NCI-H2196 treated with DMSO at 0.1 percent for 48 hours (cell line): ENCODE measurements around the gene IFT52.

Experiments used
- DNase-seq: peaks from one replicate; lab custom pipeline; 2025; ENCODE audit not compliant: unreplicated experiment; lab: John Stamatoyannopoulos, UW

The IFT52 gene

GRCh38 chr20:43590392-43591303 is at the start of gene IFT52:
IFT52 (plus strand) TSS chr20:43590937; CDS start chr20:43594699, 3,762 bp downstream.
- DNase-seq: peak; percentile 91

DNA sequence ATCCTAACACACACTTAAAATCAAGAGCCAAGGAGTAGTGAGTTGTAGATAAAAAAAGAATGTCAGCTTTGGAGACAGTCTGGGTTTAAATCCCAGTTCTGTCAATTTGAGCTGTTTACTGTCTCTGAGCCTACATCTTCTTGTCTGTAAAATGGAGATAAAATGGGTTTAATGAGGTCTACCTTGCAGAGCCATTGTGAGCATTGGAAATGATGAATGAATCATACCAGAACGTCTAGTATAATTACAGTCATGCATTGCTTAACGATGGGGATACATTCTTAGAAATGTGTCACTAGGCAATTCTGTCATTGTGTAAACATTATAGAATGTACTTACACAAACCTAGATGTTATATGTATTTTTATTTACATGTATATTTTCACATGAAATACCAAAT is 49.5 kb upstream of the IFT52 start:
- DNase-seq: no peak

DNA sequence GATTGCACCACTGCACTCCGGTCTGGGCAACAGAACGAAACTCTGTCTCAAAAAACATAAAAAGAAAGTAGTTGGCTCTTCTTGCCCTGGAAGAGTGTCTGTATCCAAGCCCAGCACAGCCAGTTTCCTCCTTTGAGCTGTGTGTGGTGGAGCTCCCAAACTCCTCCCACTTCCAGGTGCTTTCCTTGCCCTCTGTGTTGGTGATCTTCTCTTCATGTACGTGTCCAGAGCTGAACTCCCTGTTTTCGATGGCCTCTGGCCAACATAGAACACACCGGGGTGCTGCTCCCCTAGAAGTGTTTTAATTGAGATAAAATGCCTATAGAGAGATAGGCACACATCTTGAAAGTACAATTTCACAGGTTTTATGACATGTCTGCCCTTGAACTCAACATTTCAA is 48.6 kb upstream of the IFT52 start:
- no peak for DNase-seq

DNA sequence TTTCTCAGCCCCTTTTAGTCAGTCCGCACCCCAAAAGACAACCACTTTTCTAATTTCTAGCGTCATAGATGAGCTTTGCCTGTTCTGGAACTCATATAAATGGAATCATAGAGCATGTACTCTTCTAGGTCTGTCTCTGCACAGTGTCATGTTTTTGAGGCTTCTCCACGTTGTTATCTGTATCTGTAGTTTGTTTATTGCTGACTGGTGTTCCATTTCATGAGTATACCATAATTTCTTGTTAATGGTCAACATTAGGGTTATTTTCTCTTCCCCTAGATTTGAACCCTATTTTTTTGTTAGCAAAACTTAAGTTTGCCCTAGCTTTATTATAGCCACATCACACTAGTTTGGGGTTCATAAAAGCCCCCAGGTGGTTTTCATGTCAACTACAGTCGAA is 48.1 kb upstream of the IFT52 start:
- DNase-seq: no peak

- no peak for DNase-seq
Observed at GRCh38 chr20:43543138-43543537, 47.6 kb upstream of the IFT52 start.

GRCh38 chr20:43544501-43544900 is 46.2 kb upstream of the IFT52 start:
- no peak for DNase-seq

- no peak for DNase-seq
Observed at GRCh38 chr20:43545837-43546578, 44.7 kb upstream of the IFT52 start.

DNA sequence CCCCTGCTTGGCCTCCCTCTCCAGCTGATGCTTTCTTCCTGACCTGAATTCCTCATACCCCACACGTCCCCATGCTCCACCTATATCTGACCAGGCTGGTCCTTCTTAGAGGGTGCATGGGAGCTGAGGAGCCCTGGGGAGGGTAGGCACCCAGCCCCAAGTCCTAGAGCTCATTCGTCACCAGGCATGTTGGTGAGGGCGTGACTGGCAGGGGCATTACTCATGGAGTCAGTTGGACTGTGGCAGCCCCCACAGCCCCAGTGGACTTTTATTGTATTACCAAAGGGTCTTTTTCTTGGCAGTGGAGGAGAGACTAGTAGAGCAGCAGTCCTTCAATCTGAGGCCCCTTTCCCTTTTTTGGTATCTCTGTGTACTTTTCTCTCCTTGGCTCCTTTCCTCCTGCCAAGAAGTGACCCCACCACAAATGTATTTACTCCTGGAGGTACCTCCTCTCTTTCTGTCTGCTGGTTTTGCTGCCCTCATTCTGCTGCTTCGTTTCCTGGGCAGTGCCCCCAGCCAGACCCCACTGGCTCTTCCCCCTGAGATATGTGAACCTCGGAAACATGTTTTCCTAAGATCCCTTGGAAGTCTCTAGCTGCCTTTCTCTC is 42.4 kb upstream of the IFT52 start:
- no peak for DNase-seq

DNA sequence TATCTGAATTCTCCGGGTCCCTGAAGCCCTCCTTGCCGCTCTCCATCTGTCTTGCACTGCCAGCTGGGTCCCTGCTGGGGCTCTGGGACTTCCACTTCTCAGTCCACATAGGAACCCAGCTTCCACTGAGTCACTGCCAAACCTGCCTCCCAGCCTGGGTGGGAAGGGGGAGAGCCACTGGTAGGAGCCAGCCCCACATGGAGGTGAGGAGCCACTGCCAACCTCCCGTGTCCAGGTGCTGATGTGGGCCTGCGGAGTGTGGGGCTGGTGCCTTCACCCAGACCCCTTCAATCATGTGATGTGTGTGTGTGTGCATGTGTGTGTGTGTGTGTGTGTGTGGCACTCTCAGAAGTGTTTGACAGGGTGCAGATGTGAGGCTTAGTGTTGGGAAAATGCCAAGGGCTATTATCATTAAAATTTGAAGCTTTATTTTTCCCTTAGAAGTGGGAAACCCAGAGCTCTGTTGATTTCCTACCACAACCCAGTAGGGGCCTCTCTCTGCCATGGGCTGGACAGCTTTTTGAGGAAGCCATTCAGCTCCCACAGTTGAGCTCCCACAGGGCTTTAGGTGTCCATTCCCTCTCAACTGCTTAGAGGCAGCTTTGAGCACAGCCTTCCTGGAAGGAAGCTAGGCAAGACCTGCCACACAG is 41.2 kb upstream of the IFT52 start:
- DNase-seq: no peak

DNA sequence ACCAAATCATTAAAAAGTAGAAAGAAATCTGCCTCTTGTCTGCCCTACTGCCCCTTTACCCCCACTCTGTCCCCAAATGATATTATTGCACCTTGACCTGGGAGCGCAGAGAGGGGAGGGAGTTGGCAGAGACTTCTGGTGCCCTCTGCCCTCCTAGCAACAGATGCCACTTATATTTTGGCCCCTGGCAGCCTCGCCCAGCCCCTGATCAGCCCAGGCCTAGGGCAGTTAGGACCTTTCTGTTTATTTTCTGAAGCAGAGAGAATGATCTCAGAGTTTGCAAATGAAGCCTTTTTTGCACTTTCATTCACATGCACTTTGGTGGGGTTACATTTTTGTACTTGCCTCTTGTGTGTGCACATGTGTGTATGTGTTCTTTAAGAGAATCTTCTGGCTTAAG is 40.3 kb upstream of the IFT52 start:
- no peak for DNase-seq

- DNase-seq: no peak
Observed at GRCh38 chr20:43554369-43554768, 36.4 kb upstream of the IFT52 start.

DNA sequence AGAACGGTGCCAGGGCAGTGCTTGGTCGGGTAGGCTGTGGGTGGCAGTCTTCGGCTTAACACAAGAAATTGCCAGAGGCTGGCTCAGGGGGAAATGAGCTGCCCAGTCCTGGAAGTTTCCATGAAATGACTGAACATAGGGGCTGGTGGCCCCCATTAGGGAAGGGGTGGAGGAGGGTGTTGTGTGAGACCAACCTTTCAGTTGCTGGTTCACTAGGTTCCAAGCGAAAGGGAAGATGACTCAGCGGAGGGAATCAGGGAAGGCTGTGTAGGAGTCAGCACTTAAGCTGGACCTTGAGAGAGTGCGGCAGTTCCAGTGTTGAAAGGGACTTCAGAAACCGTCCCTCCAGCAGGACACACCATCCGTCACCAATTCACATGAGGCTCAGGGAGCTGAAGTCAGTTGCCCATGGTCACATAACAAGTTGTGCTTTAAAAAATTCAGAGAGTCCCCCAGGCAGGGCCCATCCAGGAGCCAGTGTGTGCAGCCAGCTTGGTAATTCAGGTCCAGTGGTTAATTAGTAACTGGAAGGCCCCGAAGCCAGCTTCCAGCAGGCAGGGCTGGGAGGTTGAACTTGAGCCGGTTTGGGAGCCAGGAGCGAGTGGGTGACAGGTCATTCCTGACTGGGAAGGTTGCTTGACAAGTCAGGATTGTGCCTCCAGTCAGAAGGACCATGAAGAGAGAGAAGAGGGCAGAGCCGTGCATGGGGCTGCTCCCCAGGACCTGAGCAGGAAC is 32.2 kb upstream of the IFT52 start, which contains the start of gene SGK2:
TSS of gene SGK2 (plus strand) at position 616 of the 735 bp plus-strand sequence. CDS start 7,469 bp downstream, outside the sequence.
- no peak for DNase-seq

DNA sequence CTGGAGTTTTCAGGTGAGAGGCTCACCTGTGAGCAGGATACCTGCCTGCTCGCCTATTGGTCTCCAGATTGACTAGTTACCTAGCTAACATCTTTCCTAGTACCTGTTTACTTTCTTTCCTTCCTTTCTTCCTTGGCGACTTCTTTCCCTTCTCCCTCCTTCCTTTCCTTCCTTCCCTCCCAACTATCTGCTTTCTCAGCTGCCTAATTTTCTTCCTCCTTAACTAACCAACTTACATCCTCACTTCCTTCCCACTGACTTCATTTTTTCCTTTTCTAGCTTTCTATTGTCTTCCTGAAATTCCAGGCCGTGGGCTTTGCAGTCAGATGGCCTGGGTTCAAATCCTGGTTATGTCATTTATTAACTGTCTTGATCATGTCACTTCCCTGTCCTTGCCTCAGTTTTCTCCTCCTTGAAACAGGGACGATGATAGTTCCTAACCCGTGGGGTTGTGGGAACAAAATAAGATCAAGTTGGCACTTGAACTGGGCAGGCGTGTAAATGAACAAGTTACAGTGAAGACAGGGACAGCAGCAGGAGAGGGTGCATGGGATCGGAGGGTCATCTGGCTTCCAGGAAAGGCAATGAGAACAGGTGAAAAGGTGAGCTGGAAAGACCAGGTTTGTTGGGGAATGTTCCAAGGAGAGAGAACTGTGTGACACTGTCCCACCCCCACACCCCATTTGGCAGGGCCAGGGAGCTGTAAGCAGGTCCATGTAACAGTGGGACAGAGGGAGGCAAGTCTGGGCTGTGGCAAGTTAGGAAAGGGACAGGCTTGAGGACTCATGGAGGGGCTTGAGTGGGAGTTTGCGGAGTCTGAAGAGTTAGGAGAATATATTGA is 31.4 kb upstream of the IFT52 start:
- no peak for DNase-seq

DNA sequence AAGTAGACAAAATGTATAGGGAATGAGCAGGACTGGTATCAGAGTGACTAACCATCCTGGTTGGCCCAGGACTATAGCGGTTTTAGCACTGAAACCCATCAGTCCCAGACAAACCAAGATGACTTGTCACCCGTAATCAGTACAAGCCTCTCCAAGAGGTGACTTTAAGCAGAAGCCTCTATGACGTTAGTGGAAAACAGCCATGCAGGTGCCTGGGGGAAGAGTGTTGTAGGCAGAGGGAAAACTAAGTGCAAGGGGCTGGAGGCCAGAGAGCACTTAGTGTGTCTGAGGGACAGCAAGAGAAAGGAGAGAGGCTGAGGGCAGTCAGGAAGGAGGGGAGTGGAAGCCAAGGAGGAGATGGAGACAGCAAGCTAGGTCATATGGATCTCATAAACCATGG is 29.8 kb upstream of the IFT52 start:
- no peak for DNase-seq

- DNase-seq: no peak
Observed at GRCh38 chr20:43563429-43563828, 27.3 kb upstream of the IFT52 start.

DNA sequence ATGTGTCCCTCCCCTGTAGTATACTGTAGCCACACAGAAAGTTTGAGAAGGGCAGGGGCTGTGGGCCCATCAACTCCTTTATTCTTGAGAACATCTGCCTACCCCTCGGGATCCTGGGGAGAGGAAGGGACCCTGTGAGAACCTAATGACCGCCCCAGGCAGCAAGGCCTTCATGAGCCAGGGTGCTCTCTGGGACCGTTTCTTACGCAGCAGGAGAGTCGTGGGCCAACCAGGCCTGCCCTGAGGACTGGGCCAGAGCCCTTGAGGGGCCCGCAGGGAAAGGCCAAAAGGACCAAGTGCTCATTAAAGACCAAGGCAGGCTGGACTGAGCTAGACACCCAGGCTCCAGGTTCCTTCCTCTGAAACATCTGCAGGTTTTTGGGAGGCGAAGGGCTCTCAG is 26.7 kb upstream of the IFT52 start:
- no peak for DNase-seq

GRCh38 chr20:43564455-43564854 is 26.3 kb upstream of the IFT52 start:
- no peak for DNase-seq

DNA sequence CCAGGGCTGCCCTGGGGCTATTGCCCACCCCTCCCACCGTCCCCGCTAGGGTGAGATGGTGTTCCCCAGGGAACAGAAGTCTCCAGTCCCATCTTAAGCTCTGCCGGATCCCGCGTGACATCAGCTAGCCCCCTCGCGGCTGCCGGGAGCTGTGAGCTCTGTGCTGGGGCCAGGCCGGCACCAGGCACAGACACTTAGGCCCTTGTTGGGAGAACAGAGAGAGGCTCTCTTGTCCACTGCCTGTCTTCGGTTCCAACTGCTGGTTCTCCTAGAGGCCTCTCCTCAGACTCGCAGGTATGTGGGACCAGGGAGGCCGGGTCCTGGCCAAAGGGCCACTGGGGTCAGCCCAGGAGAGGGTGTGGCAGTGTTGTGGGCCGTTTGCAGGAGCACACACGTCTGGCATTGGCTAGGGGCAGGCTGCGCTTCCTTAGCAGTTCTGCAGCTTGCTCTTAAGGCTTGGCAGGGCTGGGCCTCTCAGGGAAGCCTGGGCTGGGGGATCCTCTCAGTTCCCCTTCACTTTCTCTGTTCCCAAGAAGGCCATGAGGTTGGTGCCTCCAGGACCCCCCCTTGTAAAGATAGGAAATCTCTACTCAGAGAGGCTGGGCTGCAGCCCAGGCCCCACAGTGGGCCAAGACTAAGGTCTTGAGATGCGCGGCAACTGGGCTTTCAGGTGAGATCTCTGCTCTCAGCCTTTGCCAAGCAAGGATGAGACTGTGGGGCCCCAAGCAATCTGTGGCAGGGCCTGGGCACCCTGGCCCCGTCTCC is 25.6 kb upstream of the IFT52 start:
- no peak for DNase-seq

DNA sequence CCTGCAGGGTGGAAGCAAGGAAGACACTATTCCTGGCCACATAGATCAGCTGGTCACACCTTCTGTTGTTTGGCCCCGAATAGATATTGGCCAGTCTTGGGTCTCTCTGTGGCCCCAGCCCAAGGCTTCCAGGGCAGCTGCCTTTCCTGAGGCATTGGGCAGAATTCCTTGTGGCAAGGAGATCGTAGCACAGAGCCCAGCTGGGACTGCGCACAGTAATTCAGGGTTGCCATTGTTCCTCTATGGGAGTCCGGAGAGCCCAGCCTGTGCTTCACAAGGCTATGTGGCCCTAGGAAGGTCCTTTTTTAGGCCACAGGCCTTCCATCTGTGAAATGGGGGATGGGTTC is 25.0 kb upstream of the IFT52 start:
- DNase-seq: no peak
